ENCODE results near the gene SLC38A10.

GRCh38 chr17:81286491-81287145, 8.5 kb downstream of the SLC38A10 start:
- no peak for TF ChIP-seq CTCF (conservative IDR thresholded peaks at IDR 0.05; ENCODE audit: low read length)
- no peak for TF ChIP-seq EZH2phosphoT487 (IDR thresholded peaks at IDR 0.05; ENCODE audit: borderline replicate concordance, low read depth, low read length)

Measured in OCI-LY7 (cell line).